HCT116 (cell line): Measurements from ENCODE around the gene PCDHB12. TPM values are rescaled to one million over a fixed set of nuclear protein-coding genes. Genes with fewer than 3 reads are reported as not detected.
"Not testable (repeated sequence)": the region's sequence is repeated elsewhere in the genome, so short reads cannot be mapped to it uniquely, and the experiment has no call there.

Experiments used
- ATAC-seq: fragments of 200-7000 bp; cut with Tn5 transposase; 2 replicates; pipeline ENCODE4 v1.9.1; 2020; ENCODE audit warnings: mild to moderate bottlenecking, moderate library complexity
- BruUV-seq: library from RNA; stranded (reverse); fragments of 400-500 nt; replicated peaks from 2 replicates; lab custom pipeline; 2021; lab: Mats Ljungman, UMichigan
- CTCF ChIA-PET: fragments of 300-600 bp; sonication (Branson Sonifier 250); formaldehyde crosslinking; loops from one replicate; lab custom pipeline; 2021; ENCODE audit warnings: antibody characterized with exemption; lab: Charles Lee
- POLR2A ChIA-PET: fragments of 300-600, 350-600 bp; sonication (Branson Sonifier 250); formaldehyde crosslinking; loops from one replicate; lab custom pipeline; 2021; ENCODE audit warnings: antibody characterized with exemption; lab: Charles Lee
- RAD21 ChIA-PET, 2 experiments: fragments of 300-600 bp; sonication (Branson Sonifier 250); formaldehyde crosslinking; loops; one replicate each; lab custom pipeline; 2023; ENCODE audit warnings: low total read pairs in 2 of 2; ENCODE audit not compliant: uncharacterized antibody in 2 of 2, unreplicated experiment in 2 of 2, low non-redundant PET in 1 of 2; lab: Charles Lee
- DNase-seq: peaks from one replicate; pipeline ENCODE4 v3.0.0-alpha.2; 2010; ENCODE audit warnings: low read depth, low spot score
- H2AFZ ChIP-seq: fragments of 200-600 bp; shearing (Covaris generic), sonication (generic); 2 replicates; pipeline ENCODE4 v1.6.1; 2017; ENCODE audit warnings: low read depth, mixed run types, mixed read lengths, antibody characterized with exemption, low read length; ENCODE audit not compliant: poor library complexity, severe bottlenecking
- H3K27ac ChIP-seq: 2 replicates; pipeline ENCODE4 v1.5.1; 2012; ENCODE audit warnings: low read depth, low read length
- H3K27me3 ChIP-seq: fragments of 200-600 bp; sonication (generic); 2 replicates; pipeline ENCODE4 v1.6.1; 2016; ENCODE audit warnings: mixed run types, low read length, mixed read lengths; ENCODE audit not compliant: insufficient read depth
- H3K36me3 ChIP-seq, 2 experiments: fragments of 200-500 bp in 1 of 2; fragments of 200-600 bp in 1 of 2; sonication (Bioruptor generic) in 1 of 2; sonication (generic) in 1 of 2; 2 replicates each; pipeline versions ENCODE4 v1.5.1 to v1.6.1; 2014 to 2016; ENCODE audit warnings: low read length in 2 of 2, inconsistent platforms in 1 of 2, mixed read lengths in 1 of 2, mixed run types in 1 of 2; ENCODE audit not compliant: insufficient read depth in 2 of 2, control insufficient read depth in 1 of 2
- H3K4me1 ChIP-seq, 2 experiments: fragments of 200-600 bp in 1 of 2; sonication (generic) in 1 of 2; 2 replicates each; pipeline versions ENCODE4 v1.5.1 to v1.6.1; 2012 to 2017; ENCODE audit warnings: low read length in 2 of 2, inconsistent platforms in 1 of 2, mild to moderate bottlenecking in 1 of 2, mixed read lengths in 1 of 2, mixed run types in 1 of 2, moderate library complexity in 1 of 2; ENCODE audit not compliant: insufficient read depth in 2 of 2, control insufficient read depth in 1 of 2
- H3K4me2 ChIP-seq: fragments of 200-600 bp; sonication (generic); 2 replicates; pipeline ENCODE4 v1.6.1; 2017; ENCODE audit warnings: mixed run types, low read length, mixed read lengths
- H3K4me3 ChIP-seq, 2 experiments: fragments of 200-600 bp in 1 of 2; sonication (generic) in 1 of 2; replicated peaks in 1 of 2; 2 replicates each; pipeline ENCODE4 v1.5.1; 2011 to 2016; ENCODE audit warnings: low read length in 2 of 2, control low read depth in 1 of 2, low read depth in 1 of 2, mild to moderate bottlenecking in 1 of 2, mixed read lengths in 1 of 2, mixed run types in 1 of 2
- H3K79me2 ChIP-seq: fragments of 200-600 bp; sonication (generic); 2 replicates; pipeline ENCODE4 v1.6.1; 2017; ENCODE audit warnings: mild to moderate bottlenecking, mixed run types, low read length, moderate library complexity, mixed read lengths; ENCODE audit not compliant: insufficient read depth
- H3K9ac ChIP-seq: fragments of 200-600 bp; sonication (generic); 2 replicates; pipeline ENCODE4 v1.6.1; 2016; ENCODE audit warnings: low read length, mixed read lengths
- H3K9me2 ChIP-seq: fragments of 200-600 bp; sonication (generic), shearing (Covaris generic); 2 replicates; pipeline ENCODE4 v1.6.1; 2017; ENCODE audit warnings: mixed run types, mild to moderate bottlenecking, moderate library complexity; ENCODE audit not compliant: insufficient read depth
- H3K9me3 ChIP-seq, 2 experiments: fragments of 200-500 bp in 1 of 2; fragments of 200-600 bp in 1 of 2; sonication (Bioruptor generic) in 1 of 2; sonication (generic) in 1 of 2; 2 replicates each; pipeline ENCODE4 v1.6.1; 2014 to 2017; ENCODE audit warnings: low read length in 2 of 2, mixed read lengths in 2 of 2, inconsistent platforms in 1 of 2, low read depth in 1 of 2, mild to moderate bottlenecking in 1 of 2, mixed run types in 1 of 2, moderate library complexity in 1 of 2; ENCODE audit not compliant: control insufficient read depth in 1 of 2, insufficient read depth in 1 of 2
- H4K20me1 ChIP-seq: fragments of 200-600 bp; sonication (generic), shearing (Covaris generic); 2 replicates; pipeline ENCODE4 v1.6.1; 2017; ENCODE audit warnings: mixed run types, mild to moderate bottlenecking, moderate library complexity; ENCODE audit not compliant: insufficient read depth
- ATF3 ChIP-seq: IDR thresholded peaks from 2 replicates; pipeline ENCODE4 v1.6.1; 2012
- CBX3 ChIP-seq: IDR thresholded peaks from 2 replicates; pipeline ENCODE4 v1.6.1; 2012; ENCODE audit warnings: low read depth
- CTCF ChIP-seq, 3 experiments: fragments of 200-600 bp in 1 of 3; sonication (generic) in 1 of 3; IDR thresholded peaks in 2 of 3; conservative IDR thresholded peaks in 1 of 3; 2 replicates each; pipeline ENCODE4 v1.5.1; 2012 to 2017; ENCODE audit warnings: low read depth in 2 of 3, low read length in 2 of 3, antibody characterized with exemption in 1 of 3, borderline replicate concordance in 1 of 3, control low read depth in 1 of 3, mild to moderate bottlenecking in 1 of 3, mixed read lengths in 1 of 3, mixed run types in 1 of 3, moderate library complexity in 1 of 3; ENCODE audit not compliant: insufficient read depth in 1 of 3
- FOSL1 ChIP-seq: IDR thresholded peaks from 2 replicates; pipeline ENCODE4 v1.6.1; 2012; ENCODE audit warnings: low read depth
- RAD21 ChIP-seq: IDR thresholded peaks from 2 replicates; pipeline ENCODE4 v1.6.1; 2012; ENCODE audit warnings: low read depth, mild to moderate bottlenecking
- intact Hi-C: fragments of 100-400 bp; cut with micrococcal nuclease; formaldehyde crosslinking; loops from 2 replicates; pipeline ENCODE4 v1.10.0; 2022
- total RNA-seq: library from RNA; stranded (reverse); gene quantifications from one replicate; pipeline ENCODE4 v1.2.1, GENCODE V29; 2021; ENCODE audit not compliant: unreplicated experiment

Gene PCDHB12
- total RNA-seq, 1 experiment from 2014 or later: not detected

GRCh38 chr5:141192110-141192725 lies 16.3 kb upstream of the PCDHB12 start, which contains the start of gene PCDHB10:
Gene PCDHB10, plus strand, starts transcription at chr5:141192353. Its CDS starts 200 bp downstream, at chr5:141192553.
- Histone ChIP-seq H3K36me3 (no peaks in the 10 kb centered on the region), H3K27me3 (no peaks in the 10 kb centered on the region), H4K20me1 (no peaks in the 10 kb centered on the region), H3K9ac (no peak within 1 kb of the TSS), H3K4me3 (no peak within 1 kb of the TSS), H3K4me2 (no peak within 1 kb of the TSS), H2AFZ (no peak within 1 kb of the TSS), H3K9me2 (no peaks in the 10 kb centered on the region), H3K9me3 (peaks cover 0 to 1% of the 10 kb centered on the region in 2 experiments; a peak in 2 of 4 replicates), H3K4me1 (no peaks in the 10 kb centered on the region), H3K27ac (no peak within 1 kb of the TSS), H3K79me2 (no peaks in the 10 kb centered on the region)
- no TSS peak for BruUV-seq
- DNase-seq (peak; percentile 32), ATAC-seq (peak; percentile 61; the same call in 1 of the 2 replicates)
- TF ChIP-seq CBX3 (no peak), FOSL1 (no peak), RAD21 (peak; percentile 75), CTCF (IDR thresholded peaks at IDR 0.05 in 2 of 3, conservative IDR thresholded peaks at IDR 0.05 in 1 of 3; ENCODE audit: borderline replicate concordance in 1 of 3, insufficient read depth in 1 of 3, low read depth in 2 of 3, low read length in 2 of 3) (peak; percentile 46 to 85 (median 68); a peak in 5 of 6 replicates), ATF3 (no peak)
- ChIA-PET POLR2A (no interaction called here), CTCF (interaction anchor here (0.6 to 2.1 kb wide), 3 partner anchors 128 to 372 kb away, joined by 3 to 10 read pairs (median 4); partner anchors contain the start of gene TAF7), RAD21 (no interaction called here)
- intact Hi-C loops: loop anchor here (2.0 kb wide), 1 partner anchor 367 kb away; no protein-coding TSS in a partner anchor

DNA sequence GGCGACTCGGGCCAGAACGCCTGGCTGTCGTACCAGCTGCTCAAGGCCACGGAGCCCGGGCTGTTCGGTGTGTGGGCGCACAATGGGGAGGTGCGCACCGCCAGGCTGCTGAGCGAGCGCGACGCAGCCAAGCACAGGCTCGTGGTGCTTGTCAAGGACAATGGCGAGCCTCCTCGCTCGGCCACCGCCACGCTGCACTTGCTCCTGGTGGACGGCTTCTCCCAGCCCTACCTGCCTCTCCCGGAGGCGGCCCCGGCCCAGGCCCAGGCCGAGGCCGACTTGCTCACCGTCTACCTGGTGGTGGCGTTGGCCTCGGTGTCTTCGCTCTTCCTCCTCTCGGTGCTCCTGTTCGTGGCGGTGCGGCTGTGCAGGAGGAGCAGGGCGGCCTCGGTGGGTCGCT lies 14.2 kb upstream of the PCDHB12 start:
- H3K4me1 ChIP-seq, POLR2A ChIA-PET, H3K4me3 ChIP-seq, H4K20me1 ChIP-seq, H3K79me2 ChIP-seq, BruUV-seq, RAD21 ChIA-PET, H3K27ac ChIP-seq, ATAC-seq, H3K36me3 ChIP-seq, H3K4me2 ChIP-seq, CTCF ChIA-PET, intact Hi-C loops, H3K9me2 ChIP-seq, H3K9ac ChIP-seq, DNase-seq, H3K27me3 ChIP-seq, H2AFZ ChIP-seq: not testable (repeated sequence)
- peaks cover 0 to 11% of the 10 kb centered on the region in 2 experiments; a peak in 2 of 4 replicates for H3K9me3 ChIP-seq
